HepG2 (cell line): Measurements from ENCODE around the gene NEGR1. TPM values are rescaled to one million over a fixed set of nuclear protein-coding genes. Genes with fewer than 3 reads are reported as not detected.
A peak's percentile ranks its signal among the peaks of the same experiment; 100 is the strongest.

Experiments used
- ATAC-seq: fragments of 200-7000 bp; cut with Tn5 transposase; 3 replicates; pipeline ENCODE4 v1.9.1; 2020; ENCODE audit warnings: mild to moderate bottlenecking, moderate library complexity
- BruUV-seq: library from RNA; stranded (reverse); fragments of 400-500 nt; replicated peaks from 2 replicates; lab custom pipeline; 2021; lab: Mats Ljungman, UMichigan
- CTCF ChIA-PET: fragments of 300-600 bp; formaldehyde crosslinking; extraction: SDS; loops from one replicate; lab custom pipeline; 2021; ENCODE audit warnings: low total read pairs, inconsistent platforms, low intra/inter-chr PET ratio; lab: Yijun Ruan, JAX
- POLR2A ChIA-PET: fragments of 350-600 bp; sonication (Branson Sonifier 250); formaldehyde crosslinking; loops from one replicate; lab custom pipeline; 2020; ENCODE audit warnings: antibody characterized with exemption, inconsistent platforms; lab: Yijun Ruan, JAX
- DNase-seq: peaks from one replicate; pipeline ENCODE4 v3.0.0-alpha.2; 2015; ENCODE audit warnings: low spot score
- FAIRE-seq: peaks from 3 replicates; lab custom pipeline; 2011; peaks lifted over from hg19 to GRCh38; lab: Jason Lieb, UNC
- H2AFZ ChIP-seq: one replicate; pipeline ENCODE4 v1.6.1; 2011; ENCODE audit warnings: low read length, inconsistent platforms
- H3K27ac ChIP-seq: fragments of 300-600 bp; 3 replicates; pipeline ENCODE4 v1.8.0; 2011; ENCODE audit warnings: mixed run types, mild to moderate bottlenecking, mixed read lengths, low read length, inconsistent platforms; ENCODE audit not compliant: insufficient read depth; ENCODE audit errors: extremely low read length
- H3K27me3 ChIP-seq, 2 experiments: fragments of 200-600 bp in 1 of 2; 2 replicates in 1 of 2; 3 replicates in 1 of 2; pipeline versions ENCODE4 v1.6.0 to v1.8.0; 2011; ENCODE audit warnings: low read length in 2 of 2, mild to moderate bottlenecking in 2 of 2, moderate library complexity in 2 of 2, inconsistent platforms in 1 of 2; ENCODE audit not compliant: insufficient read depth in 2 of 2, control insufficient read depth in 1 of 2
- H3K36me3 ChIP-seq, 2 experiments: fragments of 200-600 bp in 1 of 2; replicated peaks in 1 of 2; 2 replicates in 1 of 2; 3 replicates in 1 of 2; pipeline versions ENCODE4 v1.5.1 to v1.8.0; 2011; ENCODE audit warnings: low read length in 2 of 2, inconsistent platforms in 1 of 2; ENCODE audit not compliant: insufficient read depth in 2 of 2, control insufficient read depth in 1 of 2
- H3K4me1 ChIP-seq: 2 replicates; pipeline ENCODE4 v1.5.1; 2012; ENCODE audit warnings: low read length, inconsistent platforms; ENCODE audit not compliant: insufficient read depth
- H3K4me2 ChIP-seq: 2 replicates; pipeline ENCODE4 v1.6.0; 2011; ENCODE audit warnings: low read depth, low read length, inconsistent platforms
- H3K4me3 ChIP-seq, 3 experiments: fragments of 200-600 bp in 1 of 3; sonication (generic), shearing (Covaris generic) in 1 of 3; replicated peaks in 1 of 3; 2 replicates each; pipeline ENCODE4 v1.5.1; 2011 to 2016; ENCODE audit warnings: low read length in 3 of 3, inconsistent platforms in 2 of 3, low read depth in 2 of 3, mild to moderate bottlenecking in 2 of 3, control low read depth in 1 of 3, mixed read lengths in 1 of 3; ENCODE audit not compliant: insufficient read depth in 1 of 3
- H3K79me2 ChIP-seq: one replicate; pipeline ENCODE4 v1.6.1; 2011; ENCODE audit warnings: low read length, inconsistent platforms; ENCODE audit not compliant: insufficient read depth
- H3K9ac ChIP-seq: 2 replicates; pipeline ENCODE4 v1.6.0; 2011; ENCODE audit warnings: mild to moderate bottlenecking, low read depth, low read length, inconsistent platforms; ENCODE audit not compliant: insufficient read depth
- H3K9me3 ChIP-seq: 2 replicates; pipeline ENCODE4 v1.5.1; 2012; ENCODE audit warnings: mild to moderate bottlenecking, low read length
- H4K20me1 ChIP-seq: 2 replicates; pipeline ENCODE4 v1.6.0; 2011; ENCODE audit warnings: inconsistent platforms, mild to moderate bottlenecking, low read length, moderate library complexity; ENCODE audit not compliant: insufficient read depth
- CCAR2 ChIP-seq: fragments of 200-400 bp; formaldehyde crosslinking; optimal IDR thresholded peaks from 2 replicates; pipeline ENCODE3; 2018; ENCODE audit warnings: low read depth, mild to moderate bottlenecking, low read length, moderate library complexity
- CTCF ChIP-seq: sonication (generic); formaldehyde crosslinking; IDR thresholded peaks from 2 replicates; pipeline ENCODE4 v1.5.0; 2020; ENCODE audit warnings: mild to moderate bottlenecking, missing genetic modification reagents, moderate library complexity
- ESRRA ChIP-seq: sonication (generic); formaldehyde crosslinking; IDR thresholded peaks from 2 replicates; pipeline ENCODE4 v1.5.1; 2020; ENCODE audit warnings: mild to moderate bottlenecking, low read depth, missing genetic modification reagents
- IKZF5 ChIP-seq: IDR thresholded peaks from 2 replicates; pipeline ENCODE4 v1.6.1; 2018; ENCODE audit warnings: missing genetic modification reagents, mild to moderate bottlenecking, missing compliant biosample characterization
- KLF15 ChIP-seq: sonication (generic); formaldehyde crosslinking; IDR thresholded peaks from 2 replicates; pipeline ENCODE4 v1.8.1; 2023; ENCODE audit warnings: borderline replicate concordance, mild to moderate bottlenecking, inconsistent platforms, missing genetic modification reagents, mixed read lengths
- LRRFIP1 ChIP-seq: sonication (generic); formaldehyde crosslinking; conservative IDR thresholded peaks from 2 replicates; pipeline ENCODE4 v1.4.0; 2020; ENCODE audit warnings: missing genetic modification reagents
- RELA ChIP-seq: sonication (generic); formaldehyde crosslinking; IDR thresholded peaks from 2 replicates; pipeline ENCODE4 v1.4.0; 2020; ENCODE audit warnings: missing genetic modification reagents
- SMC3 ChIP-seq: IDR thresholded peaks from 2 replicates; pipeline ENCODE4 v1.6.1; 2011; ENCODE audit warnings: low read length, improper control_type of control experiment
- STAG1 ChIP-seq: sonication (generic); formaldehyde crosslinking; IDR thresholded peaks from 2 replicates; pipeline ENCODE4 v1.4.0; 2020; ENCODE audit warnings: missing genetic modification reagents
- YY1 ChIP-seq: IDR thresholded peaks from 2 replicates; pipeline ENCODE4 v1.6.1; 2011; ENCODE audit warnings: low read length, low read depth, moderate library complexity, mild to moderate bottlenecking; ENCODE audit not compliant: insufficient read depth, insufficient replicate concordance
- ZFY ChIP-seq: sonication (generic); formaldehyde crosslinking; IDR thresholded peaks from 2 replicates; pipeline ENCODE4 v1.4.0; 2020; ENCODE audit warnings: missing genetic modification reagents
- ZNF207 ChIP-seq: fragments of 450-650 bp; IDR thresholded peaks from 2 replicates; pipeline ENCODE4 v1.6.1; 2016; ENCODE audit warnings: antibody characterized with exemption, borderline replicate concordance
- ZNF33B ChIP-seq: sonication (generic); formaldehyde crosslinking; IDR thresholded peaks from 2 replicates; pipeline ENCODE4 v1.5.1; 2020; ENCODE audit warnings: mild to moderate bottlenecking, missing genetic modification reagents
- WGBS: methylation state at CpG from one replicate; pipeline ENCODE4 v1.1.6; 2017; ENCODE audit warnings: low lambda C conversion rate; 5-methylcytosine and 5-hydroxymethylcytosine counted together
- in situ Hi-C: cut with HindIII; loops from 2 replicates; pipeline ENCODE4 v1.10.0; 2017; ENCODE audit warnings: low pct_unique_long_range_greater_than_20kb; ENCODE audit not compliant: extremely low pct_ligation_motif_present
- intact Hi-C: fragments of 100-400 bp; cut with micrococcal nuclease; formaldehyde crosslinking; loops from one replicate; pipeline ENCODE4 v1.10.0; 2022; ENCODE audit not compliant: unreplicated experiment
- polyA plus RNA-seq, 8 experiments: library from polyadenylated mRNA; depleted of rRNA in 3 of 8; stranded (reverse) in 7 of 8; unstranded in 1 of 8; fragments of >200 nt; fragmentation: Illumina TruSeq in 4 of 8; extraction: Trizol in 4 of 8; gene quantifications; 2 replicates each; pipeline versions ENCODE4 v1.2.1 to v1.2.3, GENCODE V29; 2011 to 2016; ENCODE audit warnings: low read depth in 4 of 8, missing spikeins in 1 of 8, mixed read lengths in 1 of 8; ENCODE audit not compliant: insufficient read depth in 1 of 8
- total RNA-seq, 5 experiments: library from RNA; depleted of rRNA; stranded (reverse); fragments of >200 nt; fragmentation: Illumina TruSeq; extraction: Trizol; gene quantifications; 2 replicates each; pipeline ENCODE4 v1.2.3, GENCODE V29; 2016; ENCODE audit warnings: low read depth in 1 of 5

The NEGR1 gene
- total and polyA plus RNA-seq, 2 of the 13 experiments (the other 11 are each of a cell fraction or from before 2014, with no cell fraction given), result not detected

- in situ Hi-C loops, result no loop called here
- no peaks in the 10 kb centered on the region for H3K79me2 ChIP-seq
- no peak overlapping the region for H3K9ac ChIP-seq
- ChIA-PET POLR2A (no interaction called here), CTCF (interaction anchor here (0.8 kb wide), 1 partner anchor 427 kb away, joined by 3 read pairs; no protein-coding TSS in a partner anchor)
- TF ChIP-seq IKZF5 (CRISPR knock-in tag) (no peak), CTCF (peak; percentile 42), STAG1 (CRISPR knock-in tag) (peak; percentile 38; the same call in 1 of the 2 replicates), SMC3 (peak; percentile 38; the same call in 1 of the 2 replicates), ZNF33B (no peak), CCAR2 (no peak), YY1 (no peak), KLF15 (CRISPR knock-in tag) (no peak), ZFY (CRISPR knock-in tag) (no peak), ZNF207 (no peak), LRRFIP1 (no peak), ESRRA (no peak), RELA (no peak)
- H3K27ac ChIP-seq, result no peak overlapping the region
- H3K4me1 ChIP-seq, result no peaks in the 10 kb centered on the region
- no peaks in the 10 kb centered on the region for H4K20me1 ChIP-seq
- BruUV-seq, result no TSS peak
- no peaks in the 10 kb centered on the region for H3K9me3 ChIP-seq
- WGBS, result 5% methylated on average over 1 of the region's 1 CpG
- H3K4me3 ChIP-seq, result no peak overlapping the region
- no peak overlapping the region for H3K4me2 ChIP-seq
- FAIRE-seq, result no peak
- no peaks in the 10 kb centered on the region for H3K27me3 ChIP-seq
- H2AFZ ChIP-seq, result no peak overlapping the region
- intact Hi-C loops, result loop anchor here (5.0 kb wide), 2 partner anchors 324 to 429 kb away; no protein-coding TSS in a partner anchor
- peak; percentile 2 for DNase-seq
- peak; percentile 48; the same call in 1 of the 3 replicates for ATAC-seq
- H3K36me3 ChIP-seq, result no peaks in the 10 kb centered on the region
Observed at GRCh38 chr1:71521655-71522264, 760.6 kb downstream of the NEGR1 start.
